AG09319 (cell line): ENCODE data around the gene MNS1.

Experiments used
- DNase-seq: peaks from one replicate; pipeline ENCODE4 v3.0.0-alpha.2; 2010; ENCODE audit warnings: low read depth; ENCODE audit errors: extremely low read depth
- CTCF ChIP-seq: IDR thresholded peaks from 2 replicates; pipeline ENCODE4 v1.5.1; 2011; ENCODE audit warnings: low read depth, mild to moderate bottlenecking, inconsistent platforms, low read length, moderate library complexity

The MNS1 gene

GRCh38 chr15:56464893-56465520, at the start of gene MNS1:
Gene MNS1, minus strand, starts transcription at chr15:56465137. Its CDS starts 165 bp downstream, at chr15:56464972.
- peak; percentile 85 for DNase-seq
- no peak for TF ChIP-seq CTCF

- peak; percentile 66 for TF ChIP-seq CTCF
These were observed 31.7 kb upstream of the MNS1 start for GRCh38 chr15:56496635-56497034.

GRCh38 chr15:56495533-56495932, 30.6 kb upstream of the MNS1 start:
- TF ChIP-seq CTCF, result no peak
- DNase-seq, result no peak

More at GRCh38 chr15:56496635-56497034, 31.7 kb upstream of the MNS1 start:
- DNase-seq, result peak; percentile 36

- no peak for DNase-seq
- no peak for TF ChIP-seq CTCF
These were observed 30.1 kb upstream of the MNS1 start for GRCh38 chr15:56495053-56495452.

GRCh38 chr15:56492791-56493555, 28.0 kb upstream of the MNS1 start:
- TF ChIP-seq CTCF, result no peak
- no peak for DNase-seq

GRCh38 chr15:56492236-56492635, 27.3 kb upstream of the MNS1 start:
- no peak for DNase-seq

More at GRCh38 chr15:56492236-56492635, 27.3 kb upstream of the MNS1 start:
- no peak for TF ChIP-seq CTCF
